ENCODE data around the gene IBA57. TPM values are rescaled to one million over a fixed set of nuclear protein-coding genes. Genes with fewer than 3 reads are reported as not detected.
A peak's percentile ranks its signal among the peaks of the same experiment; 100 is the strongest.

Gene IBA57
- total RNA-seq, 3 donors from 2014 or later, result 3.4 to 4.1 (median 3.9) TPM

- H3K36me3 ChIP-seq, result no peaks in the 10 kb centered on the region
- peaks cover 0 to 6% of the 10 kb centered on the region in 2 donors for H3K4me1 ChIP-seq
- H3K27ac ChIP-seq, result no peak overlapping the region
- no peak overlapping the region for H3K4me3 ChIP-seq
- no peaks in the 10 kb centered on the region for H3K9me3 ChIP-seq
- no peaks in the 10 kb centered on the region for H3K27me3 ChIP-seq
- DNase-seq (ENCODE audit: low spot score in 2 of 2), result no peak
- TF ChIP-seq POLR2AphosphoS5 (IDR thresholded peaks at IDR 0.05), result no peak
- TF ChIP-seq POLR2A (IDR thresholded peaks at IDR 0.05), result no peak
- no peak for TF ChIP-seq CTCF (IDR thresholded peaks at IDR 0.05)
- intact Hi-C loops (cut with DNase I; ENCODE audit: low total_unique reads), result no loop called here
Observed at GRCh38 chr1:228168563-228169270, 3.1 kb downstream of the IBA57 start.

GRCh38 chr1:228169345-228169744, 3.7 kb downstream of the IBA57 start:
- no peak for DNase-seq (ENCODE audit: low spot score in 2 of 2)
- H3K4me3 ChIP-seq, result no peak overlapping the region
- intact Hi-C loops (cut with DNase I; ENCODE audit: low total_unique reads), result no loop called here
- no peaks in the 10 kb centered on the region for H3K36me3 ChIP-seq
- peaks cover 0 to 6% of the 10 kb centered on the region in 2 donors for H3K4me1 ChIP-seq
- no peak overlapping the region for H3K27ac ChIP-seq
- no peaks in the 10 kb centered on the region for H3K27me3 ChIP-seq
- H3K9me3 ChIP-seq, result no peaks in the 10 kb centered on the region
- TF ChIP-seq POLR2A (IDR thresholded peaks at IDR 0.05), result no peak
- TF ChIP-seq POLR2AphosphoS5 (IDR thresholded peaks at IDR 0.05), result no peak
- no peak for TF ChIP-seq CTCF (IDR thresholded peaks at IDR 0.05)

GRCh38 chr1:228170666-228171065, 5.1 kb downstream of the IBA57 start:
- Histone ChIP-seq H3K4me1 (no peaks in the 10 kb centered on the region), H3K27ac (no peak overlapping the region), H3K36me3 (no peaks in the 10 kb centered on the region), H3K4me3 (no peak overlapping the region), H3K9me3 (no peaks in the 10 kb centered on the region), H3K27me3 (no peaks in the 10 kb centered on the region)
- DNase-seq (ENCODE audit: low spot score in 2 of 2), result no peak
- no peak for TF ChIP-seq CTCF (IDR thresholded peaks at IDR 0.05)
- intact Hi-C loops (cut with DNase I; ENCODE audit: low total_unique reads), result no loop called here

- intact Hi-C loops (cut with DNase I; ENCODE audit: low total_unique reads), result no loop called here
- Histone ChIP-seq H3K27ac (peak overlapping the region in 1 of 2 donors; percentile 19), H3K9me3 (no peaks in the 10 kb centered on the region), H3K4me1 (no peaks in the 10 kb centered on the region), H3K27me3 (no peaks in the 10 kb centered on the region), H3K36me3 (no peaks in the 10 kb centered on the region), H3K4me3 (no peak overlapping the region)
- DNase-seq (ENCODE audit: low spot score in 2 of 2), result no peak
- no peak for TF ChIP-seq POLR2A (IDR thresholded peaks at IDR 0.05)
- TF ChIP-seq CTCF (IDR thresholded peaks at IDR 0.05), result no peak
- TF ChIP-seq POLR2AphosphoS5 (IDR thresholded peaks at IDR 0.05), result no peak
Observed at GRCh38 chr1:228171221-228171891, 5.8 kb downstream of the IBA57 start.
